ENCODE data around the gene GLI1.
"Not testable (repeated sequence)": the region's sequence is repeated elsewhere in the genome, so short reads cannot be mapped to it uniquely, and the experiment has no call there.

The GLI1 gene

GRCh38 chr12:57430931-57431566 lies 28.5 kb upstream of the GLI1 start, which contains the start of gene R3HDM2:
TSS of gene R3HDM2 (minus strand) at chr12:57431043. CDS start at chr12:57310428, 120,615 bp downstream.
- Mint-ChIP-seq H3K27ac (ENCODE audit: low read depth) (peak within 1 kb of the TSS; percentile 100), H3K9me3 (no peaks in the 10 kb centered on the region), H3K27me3 (no peaks in the 10 kb centered on the region), H3K4me3 (peak within 1 kb of the TSS; percentile 88), H3K36me3 (ENCODE audit: insufficient read depth) (peaks cover 22% of the 10 kb centered on the region), H3K4me1 (peaks cover 42% of the 10 kb centered on the region)
- peak; percentile 84 to 93 for DNase-seq (ENCODE audit: low spot score in 2 of 2)
- peak; percentile 94 for ATAC-seq (replicated peaks; ENCODE audit: extremely low read depth, poor library complexity, severe bottlenecking)

- H3K4me3 Mint-ChIP-seq: peak overlapping the region; percentile 88
- H3K27ac Mint-ChIP-seq (ENCODE audit: low read depth): peak overlapping the region; percentile 100
- H3K9me3 Mint-ChIP-seq: no peaks in the 10 kb centered on the region
- peaks cover 42% of the 10 kb centered on the region for H3K4me1 Mint-ChIP-seq
- DNase-seq (ENCODE audit: low spot score in 2 of 2) (no peak), ATAC-seq (replicated peaks; ENCODE audit: extremely low read depth, poor library complexity, severe bottlenecking) (no peak)
- H3K36me3 Mint-ChIP-seq (ENCODE audit: insufficient read depth): peaks cover 19% of the 10 kb centered on the region
- H3K27me3 Mint-ChIP-seq: no peaks in the 10 kb centered on the region
These were observed 27.9 kb upstream of the GLI1 start for GRCh38 chr12:57431654-57432188.

- no peak overlapping the region for H3K27ac Mint-ChIP-seq (ENCODE audit: low read depth)
- H3K4me1 Mint-ChIP-seq: peaks cover 31% of the 10 kb centered on the region
- H3K27me3 Mint-ChIP-seq: no peaks in the 10 kb centered on the region
- no peak for ATAC-seq (replicated peaks; ENCODE audit: extremely low read depth, poor library complexity, severe bottlenecking)
- H3K9me3 Mint-ChIP-seq: no peaks in the 10 kb centered on the region
- DNase-seq (ENCODE audit: low spot score in 2 of 2): no peak
- peaks cover 17% of the 10 kb centered on the region for H3K36me3 Mint-ChIP-seq (ENCODE audit: insufficient read depth)
- no peak overlapping the region for H3K4me3 Mint-ChIP-seq
These were observed 26.2 kb upstream of the GLI1 start for GRCh38 chr12:57433370-57433769.

GRCh38 chr12:57434517-57435223 lies 24.9 kb upstream of the GLI1 start, which contains the start of gene INHBC:
TSS of gene INHBC (plus strand) at chr12:57434784. CDS start at chr12:57434887, 103 bp downstream.
- Mint-ChIP-seq H3K27ac (ENCODE audit: low read depth) (peak within 1 kb of the TSS; percentile 79), H3K4me1 (peaks cover 24% of the 10 kb centered on the region)

GRCh38 chr12:57435293-57435692 lies 24.3 kb upstream of the GLI1 start:
- Mint-ChIP-seq H3K27ac (ENCODE audit: low read depth) (peak overlapping the region; percentile 79), H3K4me3 (peak overlapping the region; percentile 12), H3K9me3 (no peaks in the 10 kb centered on the region), H3K27me3 (peaks cover under 1% of the 10 kb centered on the region), H3K4me1 (peaks cover 18% of the 10 kb centered on the region), H3K36me3 (ENCODE audit: insufficient read depth) (peaks cover 7% of the 10 kb centered on the region)
- ATAC-seq (replicated peaks; ENCODE audit: extremely low read depth, poor library complexity, severe bottlenecking) (no peak), DNase-seq (ENCODE audit: low spot score in 2 of 2) (no peak)

More at GRCh38 chr12:57434517-57435223, 24.9 kb upstream of the GLI1 start, which contains the start of gene INHBC:
- Mint-ChIP-seq H3K4me3 (peak within 1 kb of the TSS; percentile 12), H3K9me3 (no peaks in the 10 kb centered on the region), H3K27me3 (no peaks in the 10 kb centered on the region), H3K36me3 (ENCODE audit: insufficient read depth) (peaks cover 10% of the 10 kb centered on the region)
- ATAC-seq (replicated peaks; ENCODE audit: extremely low read depth, poor library complexity, severe bottlenecking): no peak
- no peak for DNase-seq (ENCODE audit: low spot score in 2 of 2)

GRCh38 chr12:57438400-57438799 lies 21.2 kb upstream of the GLI1 start:
- DNase-seq (ENCODE audit: low spot score in 2 of 2): no peak
- ATAC-seq (replicated peaks; ENCODE audit: extremely low read depth, poor library complexity, severe bottlenecking): no peak
- H3K9me3 Mint-ChIP-seq: peaks cover 5% of the 10 kb centered on the region
- no peak overlapping the region for H3K27ac Mint-ChIP-seq (ENCODE audit: low read depth)
- no peaks in the 10 kb centered on the region for H3K36me3 Mint-ChIP-seq (ENCODE audit: insufficient read depth)
- H3K27me3 Mint-ChIP-seq: peaks cover 16% of the 10 kb centered on the region
- no peak overlapping the region for H3K4me3 Mint-ChIP-seq
- peaks cover 7% of the 10 kb centered on the region for H3K4me1 Mint-ChIP-seq

GRCh38 chr12:57439762-57440266 lies 19.8 kb upstream of the GLI1 start:
- DNase-seq (ENCODE audit: low spot score in 2 of 2) (no peak), ATAC-seq (replicated peaks; ENCODE audit: extremely low read depth, poor library complexity, severe bottlenecking) (no peak)
- H3K36me3 Mint-ChIP-seq (ENCODE audit: insufficient read depth): no peaks in the 10 kb centered on the region
- no peak overlapping the region for H3K4me3 Mint-ChIP-seq
- H3K4me1 Mint-ChIP-seq: peaks cover 7% of the 10 kb centered on the region
- no peak overlapping the region for H3K27ac Mint-ChIP-seq (ENCODE audit: low read depth)
- peaks cover 16% of the 10 kb centered on the region for H3K27me3 Mint-ChIP-seq
- H3K9me3 Mint-ChIP-seq: peaks cover 5% of the 10 kb centered on the region

GRCh38 chr12:57441393-57441792 lies 18.2 kb upstream of the GLI1 start:
- H3K27ac Mint-ChIP-seq (ENCODE audit: low read depth); H3K4me1 Mint-ChIP-seq; ATAC-seq (replicated peaks; ENCODE audit: extremely low read depth, poor library complexity, severe bottlenecking); DNase-seq (ENCODE audit: low spot score in 2 of 2); H3K36me3 Mint-ChIP-seq (ENCODE audit: insufficient read depth); H3K4me3 Mint-ChIP-seq; H3K9me3 Mint-ChIP-seq: not testable (repeated sequence)
- peaks cover 16% of the 10 kb centered on the region for H3K27me3 Mint-ChIP-seq

GRCh38 chr12:57441846-57442427 lies 17.6 kb upstream of the GLI1 start:
- no peak for DNase-seq (ENCODE audit: low spot score in 2 of 2)
- H3K4me3 Mint-ChIP-seq: no peak overlapping the region
- H3K4me1 Mint-ChIP-seq: no peaks in the 10 kb centered on the region
- H3K36me3 Mint-ChIP-seq (ENCODE audit: insufficient read depth): no peaks in the 10 kb centered on the region
- no peak for ATAC-seq (replicated peaks; ENCODE audit: extremely low read depth, poor library complexity, severe bottlenecking)
- peaks cover 16% of the 10 kb centered on the region for H3K27me3 Mint-ChIP-seq
- peaks cover 5% of the 10 kb centered on the region for H3K9me3 Mint-ChIP-seq
- H3K27ac Mint-ChIP-seq (ENCODE audit: low read depth): no peak overlapping the region

GRCh38 chr12:57444337-57444736 lies 15.2 kb upstream of the GLI1 start:
- H3K9me3 Mint-ChIP-seq; DNase-seq (ENCODE audit: low spot score in 2 of 2); H3K4me3 Mint-ChIP-seq; H3K27ac Mint-ChIP-seq (ENCODE audit: low read depth); H3K36me3 Mint-ChIP-seq (ENCODE audit: insufficient read depth); H3K4me1 Mint-ChIP-seq; ATAC-seq (replicated peaks; ENCODE audit: extremely low read depth, poor library complexity, severe bottlenecking): not testable (repeated sequence)
- H3K27me3 Mint-ChIP-seq: peaks cover 16% of the 10 kb centered on the region

GRCh38 chr12:57444744-57445143 lies 14.8 kb upstream of the GLI1 start:
- H3K9me3 Mint-ChIP-seq: peaks cover 5% of the 10 kb centered on the region
- H3K36me3 Mint-ChIP-seq (ENCODE audit: insufficient read depth): no peaks in the 10 kb centered on the region
- H3K4me3 Mint-ChIP-seq: no peak overlapping the region
- peaks cover 16% of the 10 kb centered on the region for H3K27me3 Mint-ChIP-seq
- DNase-seq (ENCODE audit: low spot score in 2 of 2): no peak
- no peaks in the 10 kb centered on the region for H3K4me1 Mint-ChIP-seq
- no peak for ATAC-seq (replicated peaks; ENCODE audit: extremely low read depth, poor library complexity, severe bottlenecking)
- H3K27ac Mint-ChIP-seq (ENCODE audit: low read depth): no peak overlapping the region

- no peak for DNase-seq (ENCODE audit: low spot score in 2 of 2)
- no peaks in the 10 kb centered on the region for H3K4me1 Mint-ChIP-seq
- no peak for ATAC-seq (replicated peaks; ENCODE audit: extremely low read depth, poor library complexity, severe bottlenecking)
- peaks cover 7% of the 10 kb centered on the region for H3K27me3 Mint-ChIP-seq
- no peak overlapping the region for H3K4me3 Mint-ChIP-seq
- H3K27ac Mint-ChIP-seq (ENCODE audit: low read depth): no peak overlapping the region
- H3K36me3 Mint-ChIP-seq (ENCODE audit: insufficient read depth): no peaks in the 10 kb centered on the region
- peaks cover 5% of the 10 kb centered on the region for H3K9me3 Mint-ChIP-seq
These were observed 13.2 kb upstream of the GLI1 start for GRCh38 chr12:57446292-57446960.
